ENCODE data around the gene KCTD21.
"Not testable (repeated sequence)": the region's sequence is repeated elsewhere in the genome, so short reads cannot be mapped to it uniquely, and the experiment has no call there.

KCTD21 gene

GRCh38 chr11:78188286-78189173 is at the start of gene KCTD21, which contains the start of gene USP35:
TSS of gene KCTD21 (minus strand) at chr11:78188626. CDS start at chr11:78174554, 14,072 bp downstream.
TSS of gene USP35 (plus strand) at chr11:78188919. CDS start at chr11:78196246, 7,327 bp downstream.
- peak; percentile 99 for DNase-seq (ENCODE audit: insufficient read length, low spot score)
- FAIRE-seq = peak; percentile 11
- peak; percentile 90 for TF ChIP-seq POLR2A (IDR thresholded peaks at IDR 0.05; ENCODE audit: low read depth, low read length)

- TF ChIP-seq POLR2A (IDR thresholded peaks at IDR 0.05; ENCODE audit: low read depth, low read length) = no peak
- DNase-seq (ENCODE audit: insufficient read length, low spot score) (no peak), FAIRE-seq (no peak)
These were observed 49.0 kb upstream of the KCTD21 start for GRCh38 chr11:78237293-78238046.

GRCh38 chr11:78234006-78234405 is 45.6 kb upstream of the KCTD21 start:
- DNase-seq (ENCODE audit: insufficient read length, low spot score) (no peak), FAIRE-seq (no peak)
- TF ChIP-seq POLR2A (IDR thresholded peaks at IDR 0.05; ENCODE audit: low read depth, low read length) = no peak

- not testable (repeated sequence) for FAIRE-seq; DNase-seq (ENCODE audit: insufficient read length, low spot score)
These were observed 44.6 kb upstream of the KCTD21 start for GRCh38 chr11:78233046-78233445.

- no peak for FAIRE-seq
- no peak for TF ChIP-seq POLR2A (IDR thresholded peaks at IDR 0.05; ENCODE audit: low read depth, low read length)
- no peak for DNase-seq (ENCODE audit: insufficient read length, low spot score)
These were observed 43.6 kb upstream of the KCTD21 start for GRCh38 chr11:78231962-78232501.

- DNase-seq (ENCODE audit: insufficient read length, low spot score) (no peak), FAIRE-seq (no peak)
- TF ChIP-seq POLR2A (IDR thresholded peaks at IDR 0.05; ENCODE audit: low read depth, low read length) = no peak
These were observed 41.9 kb upstream of the KCTD21 start for GRCh38 chr11:78230161-78230877.

- no peak for TF ChIP-seq POLR2A (IDR thresholded peaks at IDR 0.05; ENCODE audit: low read depth, low read length)
- no peak for FAIRE-seq
- DNase-seq (ENCODE audit: insufficient read length, low spot score) = no peak
These were observed 40.7 kb upstream of the KCTD21 start for GRCh38 chr11:78229106-78229505.

- no peak for FAIRE-seq
- peak; percentile 47 for DNase-seq (ENCODE audit: insufficient read length, low spot score)
- TF ChIP-seq POLR2A (IDR thresholded peaks at IDR 0.05; ENCODE audit: low read depth, low read length) = no peak
These were observed 40.0 kb upstream of the KCTD21 start for GRCh38 chr11:78228467-78228866.

- TF ChIP-seq POLR2A (IDR thresholded peaks at IDR 0.05; ENCODE audit: low read depth, low read length) = no peak
- FAIRE-seq (no peak), DNase-seq (ENCODE audit: insufficient read length, low spot score) (no peak)
These were observed 39.5 kb upstream of the KCTD21 start for GRCh38 chr11:78227921-78228320.

GRCh38 chr11:78226684-78227680 is 38.6 kb upstream of the KCTD21 start:
- no peak for TF ChIP-seq POLR2A (IDR thresholded peaks at IDR 0.05; ENCODE audit: low read depth, low read length)
- DNase-seq (ENCODE audit: insufficient read length, low spot score) = no peak
- FAIRE-seq = no peak

- FAIRE-seq (no peak), DNase-seq (ENCODE audit: insufficient read length, low spot score) (no peak)
- no peak for TF ChIP-seq POLR2A (IDR thresholded peaks at IDR 0.05; ENCODE audit: low read depth, low read length)
These were observed 36.5 kb upstream of the KCTD21 start for GRCh38 chr11:78224906-78225420.

- DNase-seq (ENCODE audit: insufficient read length, low spot score) (no peak), FAIRE-seq (no peak)
- no peak for TF ChIP-seq POLR2A (IDR thresholded peaks at IDR 0.05; ENCODE audit: low read depth, low read length)
These were observed 36.1 kb upstream of the KCTD21 start for GRCh38 chr11:78224506-78224905.
